T-helper 2 cell treated with Interferon-gamma antibody and Interleukin-4, amounts not matched to agents 100 ng/mL and 5 ng/mL, for 36 hours (primary cell): Measurements from ENCODE around the gene MAP4K2. TPM values are rescaled to one million over a fixed set of nuclear protein-coding genes. Genes with fewer than 3 reads are reported as not detected.

ENCODE experiments used
- intact Hi-C: fragments of 100-400 bp; cut with micrococcal nuclease; formaldehyde crosslinking; loops from one replicate; pipeline ENCODE4 v1.15.1; 2023
- total RNA-seq: library from RNA; stranded (reverse); gene quantifications from 2 replicates; pipeline ENCODE4 v1.2.3, GENCODE V29; 2022

The MAP4K2 gene
- total RNA-seq, 1 donor from 2014 or later = 72.5 TPM

DNA sequence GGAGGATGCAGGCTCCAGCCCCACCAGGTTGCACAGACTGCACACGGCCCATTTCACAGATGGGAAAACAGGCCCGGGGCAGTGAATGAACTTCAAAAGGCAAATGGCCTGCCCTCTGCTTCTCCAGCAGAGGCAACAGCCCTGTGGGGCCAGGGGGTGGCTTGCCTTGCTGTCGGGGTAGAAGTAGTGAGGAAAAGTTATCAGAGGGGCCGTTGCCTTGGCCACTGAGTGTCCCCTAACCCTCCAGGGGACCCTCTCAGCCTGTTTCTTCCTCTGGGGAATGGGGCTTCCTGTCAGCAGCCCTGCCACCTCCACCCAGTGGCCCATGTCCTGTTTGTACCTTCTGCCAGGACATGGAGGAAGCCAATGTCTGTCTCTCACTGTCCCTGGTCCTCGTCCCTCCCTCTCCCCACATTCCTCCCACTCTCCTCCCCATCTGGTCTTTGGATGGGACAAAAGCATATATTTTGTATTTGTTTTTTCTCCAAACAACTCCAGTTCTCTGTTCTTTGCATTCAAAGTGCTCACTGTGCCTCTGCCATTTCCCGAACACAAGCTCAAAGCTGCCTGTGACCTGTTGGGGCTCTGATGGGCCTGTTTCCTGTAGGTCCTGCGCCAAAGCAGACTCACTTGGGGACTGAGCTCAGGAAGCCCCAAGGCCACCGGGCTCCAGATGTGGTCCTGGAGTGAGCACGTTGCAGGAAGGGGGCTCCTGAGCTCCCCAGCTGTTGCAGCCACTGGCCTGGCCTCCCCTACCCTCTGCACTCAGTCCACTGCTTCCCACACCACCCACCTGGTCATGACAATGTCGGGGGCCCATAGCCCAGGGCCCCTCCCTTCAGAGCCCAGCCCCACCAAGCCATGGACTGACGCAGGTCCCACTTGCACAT, 9.5 kb downstream of the MAP4K2 start:
- intact Hi-C loops = no loop called here

- intact Hi-C loops = no loop called here
Measured at GRCh38 chr11:64792482-64792881, 10.5 kb downstream of the MAP4K2 start.

DNA sequence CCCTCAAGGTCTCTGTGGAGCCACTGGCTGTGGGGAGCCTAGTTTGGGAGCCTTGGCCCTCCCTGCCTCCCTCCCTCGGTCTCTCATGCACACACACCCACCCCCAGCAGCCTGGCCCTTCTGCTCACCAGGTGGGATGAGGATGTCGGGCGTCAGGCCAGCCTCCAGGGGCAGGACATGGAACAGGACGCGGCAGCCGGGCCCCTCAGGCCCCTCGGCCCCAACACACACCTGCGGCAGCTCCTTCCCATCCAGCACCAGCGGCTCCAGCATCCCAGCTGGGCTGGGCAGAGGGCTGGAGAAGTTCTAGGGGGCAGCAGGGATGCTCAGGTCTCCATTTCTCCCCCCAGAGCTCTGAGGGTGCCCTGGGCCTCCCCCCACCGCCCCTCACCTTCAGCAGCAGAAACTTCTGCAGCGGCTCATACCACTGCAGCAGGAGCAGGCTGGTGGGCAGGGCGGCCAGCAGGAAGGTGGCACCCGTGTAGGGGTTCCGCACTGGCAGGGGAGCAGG, 11.2 kb downstream of the MAP4K2 start:
- intact Hi-C loops = no loop called here

- intact Hi-C loops = no loop called here
Measured at GRCh38 chr11:64790205-64791095, 12.6 kb downstream of the MAP4K2 start.

GRCh38 chr11:64789331-64790204, 13.4 kb downstream of the MAP4K2 start:
- intact Hi-C loops = no loop called here

GRCh38 chr11:64788321-64789215, 14.4 kb downstream of the MAP4K2 start:
- intact Hi-C loops = no loop called here

DNA sequence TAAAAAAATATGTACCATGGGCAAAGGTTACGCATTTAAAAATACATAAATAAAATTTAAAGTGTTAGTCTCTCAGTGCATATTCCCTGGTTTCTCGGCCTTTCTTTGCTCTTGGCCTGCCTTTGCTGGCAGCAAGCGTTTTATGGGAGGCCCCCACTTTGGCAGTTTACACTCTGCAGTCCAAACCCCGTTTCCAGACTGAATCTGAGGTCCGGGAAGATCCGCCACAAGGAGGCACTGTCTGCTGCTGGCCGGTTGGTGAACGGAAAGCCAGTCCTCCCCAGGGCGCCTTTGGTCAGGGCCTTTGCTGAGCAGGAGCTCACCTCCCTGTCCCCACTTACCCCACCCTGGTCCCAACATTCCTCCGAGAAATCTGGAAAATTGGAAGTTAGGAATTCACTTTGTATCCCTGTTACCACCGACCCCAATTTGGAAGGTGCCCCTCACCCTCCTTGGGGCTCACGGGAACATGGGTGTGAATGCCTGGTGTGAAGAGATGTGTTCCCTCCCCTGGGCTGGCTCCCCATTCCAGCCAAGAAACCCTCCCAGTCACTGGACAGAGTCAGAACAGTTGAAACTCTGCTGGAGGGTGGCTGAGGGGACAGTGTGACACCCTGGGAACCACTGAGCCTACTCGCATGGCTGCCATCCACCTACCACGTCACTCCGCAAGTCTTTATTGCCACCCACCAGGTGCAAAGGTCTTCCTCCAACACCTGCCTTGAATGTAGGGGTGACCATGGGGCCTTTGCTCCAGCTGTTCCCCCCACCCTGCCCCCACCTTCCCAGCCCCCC, 15.3 kb downstream of the MAP4K2 start:
- intact Hi-C loops = no loop called here

DNA sequence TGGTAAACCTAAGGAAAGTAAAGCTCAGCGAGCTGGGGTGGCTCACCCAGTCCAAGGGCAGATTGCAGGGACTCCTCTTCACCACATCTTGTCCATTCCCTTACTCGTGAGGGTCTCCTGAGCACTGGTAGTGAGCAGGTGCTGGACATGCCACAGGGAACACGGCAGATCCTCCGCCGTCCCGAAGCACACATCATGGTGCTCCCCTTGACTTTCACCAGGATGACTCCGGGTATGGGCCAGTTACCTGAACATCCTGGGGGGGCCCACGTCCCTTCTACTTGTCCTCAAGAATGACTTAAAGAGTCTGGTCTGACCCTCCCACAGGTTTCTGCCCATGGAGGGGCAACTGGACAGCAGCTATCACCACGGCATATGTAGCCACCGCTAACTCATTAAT, 16.7 kb downstream of the MAP4K2 start:
- intact Hi-C loops = no loop called here

GRCh38 chr11:64784813-64785581, 18.0 kb downstream of the MAP4K2 start:
- intact Hi-C loops = no loop called here

DNA sequence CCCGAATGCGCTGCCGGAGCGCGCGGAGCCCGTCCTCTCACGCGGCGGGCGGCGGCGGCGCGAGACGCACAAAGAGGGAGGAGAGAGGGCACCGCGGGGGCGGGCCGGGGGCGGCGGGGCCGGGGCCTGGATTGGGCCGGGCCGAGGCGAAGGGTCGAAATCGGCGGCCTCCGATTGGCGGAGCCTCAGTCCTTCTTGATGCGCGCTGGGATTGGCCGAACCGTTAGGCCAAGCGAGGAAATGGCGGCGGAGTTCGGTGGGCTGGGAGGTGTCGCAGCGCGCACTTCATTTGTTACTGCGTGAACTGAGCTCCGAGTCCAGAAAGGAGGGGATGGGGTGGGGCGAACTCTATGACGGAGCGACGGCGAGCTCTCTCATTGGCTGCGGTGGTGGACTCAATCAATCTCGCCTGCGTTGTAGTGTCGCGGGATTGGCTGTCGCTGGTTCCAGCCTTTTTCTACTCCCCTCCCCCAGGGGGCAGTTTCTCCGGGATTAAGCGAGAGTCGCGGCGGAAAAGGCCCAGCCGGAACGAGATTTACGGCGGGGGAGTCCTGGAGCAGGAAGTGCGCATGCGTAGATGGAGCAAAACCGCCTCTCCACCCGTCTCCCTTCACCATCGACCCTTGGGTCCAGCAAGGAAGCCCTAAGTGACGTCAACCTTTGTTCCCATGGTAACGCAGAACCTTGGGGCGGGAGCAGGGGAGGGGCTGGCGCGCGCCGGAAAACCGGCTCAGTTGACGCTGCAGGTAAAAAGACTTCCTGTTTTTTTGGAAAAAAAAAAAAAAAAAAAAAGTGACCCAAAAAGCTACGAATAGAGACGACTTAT, 24.3 kb downstream of the MAP4K2 start, which contains the start of gene SF1:
Gene SF1, minus strand, starts transcription at position 70 of the 826 bp plus-strand sequence. CDS start 150 bp downstream, outside the sequence.
- intact Hi-C loops = loop anchor here (1.0 to 10.0 kb wide), 8 partner anchors 24 to 460 kb away; partner anchors contain the start of genes ARL2, ATG2A, EHD1 and MAP4K2

DNA sequence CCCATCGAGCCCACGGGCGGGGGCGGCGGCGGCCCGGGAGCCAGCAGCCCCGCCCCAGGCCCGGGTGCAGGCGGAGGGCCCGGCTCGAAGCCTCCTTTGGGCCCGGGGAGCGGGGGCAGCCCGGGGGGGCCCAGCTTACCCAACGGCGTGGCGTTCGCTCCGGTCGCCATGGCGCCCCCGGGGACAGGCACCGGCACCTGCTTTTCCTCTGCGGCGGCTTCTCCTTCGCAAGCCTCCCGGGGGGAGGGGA, 24.9 kb downstream of the MAP4K2 start:
- intact Hi-C loops = loop anchor here (1.0 to 10.0 kb wide), 7 partner anchors 25 to 460 kb away; partner anchors contain the start of genes ARL2, ATG2A, EHD1 and MAP4K2

- intact Hi-C loops = loop anchor here (1.0 to 10.0 kb wide), 7 partner anchors 25 to 459 kb away; partner anchors contain the start of genes ARL2, ATG2A, EHD1 and MAP4K2
Measured at GRCh38 chr11:64777449-64778222, 25.4 kb downstream of the MAP4K2 start.

- intact Hi-C loops = loop anchor here (10.0 kb wide), 1 partner anchor 238 kb away; the partner anchor contains the start of gene ARL2
Measured at GRCh38 chr11:64776875-64777274, 26.1 kb downstream of the MAP4K2 start.

GRCh38 chr11:64776425-64776824, 26.6 kb downstream of the MAP4K2 start:
- intact Hi-C loops = loop anchor here (10.0 kb wide), 1 partner anchor 238 kb away; the partner anchor contains the start of gene ARL2

DNA sequence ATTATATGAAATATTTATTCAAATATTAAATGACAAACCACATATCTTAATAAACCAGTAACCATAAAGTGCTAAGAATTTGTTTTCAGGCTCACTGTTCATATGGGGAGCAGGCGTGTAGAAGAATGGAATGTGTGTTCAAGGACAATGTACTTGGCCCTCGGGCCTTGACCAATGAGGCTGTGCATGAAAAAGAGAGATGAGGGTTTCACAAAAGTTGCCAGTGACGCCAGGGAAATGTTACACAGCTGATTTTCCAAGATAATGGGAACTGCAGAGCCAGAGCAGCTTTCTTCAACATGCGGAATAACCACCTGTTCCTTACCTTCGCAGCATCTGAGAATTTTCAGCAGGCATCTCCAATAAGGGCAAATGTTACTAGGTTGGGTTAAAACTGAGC, 28.9 kb downstream of the MAP4K2 start:
- intact Hi-C loops = loop anchor here (10.0 kb wide), 1 partner anchor 241 kb away; the partner anchor contains the start of gene ARL2
